GM20000 (cell line): Measurements from ENCODE around the gene AHRR.
A peak's percentile ranks its signal among the peaks of the same experiment; 100 is the strongest.

Source experiments
- DNase-seq: peaks from one replicate; pipeline ENCODE4 v3.0.0; 2012; ENCODE audit warnings: low spot score
- CTCF ChIP-seq: IDR thresholded peaks from 2 replicates; pipeline ENCODE4 v1.5.1; 2012; ENCODE audit warnings: mild to moderate bottlenecking, control low read depth; ENCODE audit errors: extremely low read depth, missing control alignments

AHRR gene

GRCh38 chr5:313265-313664 is 8.2 kb upstream of the AHRR start:
- TF ChIP-seq CTCF: no peak
- DNase-seq: no peak

GRCh38 chr5:313806-314376 is 7.6 kb upstream of the AHRR start:
- no peak for DNase-seq
- TF ChIP-seq CTCF: no peak

- no peak for TF ChIP-seq CTCF
- DNase-seq: no peak
Measured at GRCh38 chr5:314676-315487, 6.6 kb upstream of the AHRR start.

GRCh38 chr5:315488-316209 is 5.9 kb upstream of the AHRR start:
- DNase-seq: no peak
- TF ChIP-seq CTCF: no peak

GRCh38 chr5:316210-317085 is 5.1 kb upstream of the AHRR start:
- DNase-seq: no peak
- TF ChIP-seq CTCF: no peak

GRCh38 chr5:317086-317811 is 4.3 kb upstream of the AHRR start:
- peak; percentile 97 for TF ChIP-seq CTCF
- DNase-seq: peak; percentile 92
